Mesendoderm (in vitro differentiated cells): ENCODE data around the gene SCAMP2.

ENCODE experiments used
- DNase-seq: peaks from one replicate; pipeline ENCODE4 v3.0.0; 2013
- H2AK5ac ChIP-seq: 2 replicates; pipeline ENCODE4 v1.6.1; 2013; ENCODE audit warnings: low read length, inconsistent platforms
- H2BK120ac ChIP-seq: 2 replicates; pipeline ENCODE4 v1.6.1; 2013; ENCODE audit warnings: low read depth, mild to moderate bottlenecking, low read length, moderate library complexity, mixed read lengths
- H2BK15ac ChIP-seq: replicated peaks from 2 replicates; pipeline ENCODE4 v1.6.1; 2013; ENCODE audit warnings: low read depth, mild to moderate bottlenecking, moderate library complexity
- H2BK5ac ChIP-seq: 2 replicates; pipeline ENCODE4 v1.6.1; 2013; ENCODE audit warnings: low read length, inconsistent platforms
- H3K18ac ChIP-seq: 2 replicates; pipeline ENCODE4 v1.6.1; 2013; ENCODE audit warnings: mild to moderate bottlenecking, low read length, mixed read lengths
- H3K23ac ChIP-seq: one replicate; pipeline ENCODE4 v1.6.1; 2013; ENCODE audit warnings: low read length
- H3K27ac ChIP-seq: 2 replicates; pipeline ENCODE4 v1.5.1; 2013; ENCODE audit warnings: low read depth, mild to moderate bottlenecking, inconsistent platforms, low read length, moderate library complexity
- H3K27me3 ChIP-seq: 2 replicates; pipeline ENCODE4 v1.6.1; 2013; ENCODE audit warnings: low read length, control low read depth, mild to moderate bottlenecking, inconsistent platforms; ENCODE audit not compliant: insufficient read depth, poor library complexity
- H3K36me3 ChIP-seq: 2 replicates; pipeline ENCODE4 v1.6.1; 2013; ENCODE audit warnings: low read length, inconsistent platforms; ENCODE audit not compliant: control insufficient read depth, insufficient read depth
- H3K4ac ChIP-seq: one replicate; pipeline ENCODE4 v1.6.1; 2013; ENCODE audit warnings: low read depth, mild to moderate bottlenecking, low read length, moderate library complexity
- H3K4me1 ChIP-seq: 2 replicates; pipeline ENCODE4 v1.6.1; 2013; ENCODE audit warnings: low read depth, low read length, inconsistent platforms; ENCODE audit not compliant: control insufficient read depth
- H3K4me2 ChIP-seq: 2 replicates; pipeline ENCODE4 v1.6.1; 2013; ENCODE audit warnings: low read length
- H3K4me3 ChIP-seq: 2 replicates; pipeline ENCODE4 v1.5.1; 2013; ENCODE audit warnings: mild to moderate bottlenecking, low read length
- H3K56ac ChIP-seq: one replicate; pipeline ENCODE4 v1.6.1; 2013; ENCODE audit warnings: low read length
- H3K79me1 ChIP-seq: 2 replicates; pipeline ENCODE4 v1.6.1; 2013; ENCODE audit warnings: low read length, inconsistent platforms
- H3K79me2 ChIP-seq: 2 replicates; pipeline ENCODE4 v1.6.1; 2013; ENCODE audit warnings: mild to moderate bottlenecking, low read length; ENCODE audit not compliant: control insufficient read depth, insufficient read depth
- H3K9ac ChIP-seq: 2 replicates; pipeline ENCODE4 v1.6.1; 2013; ENCODE audit warnings: low read length, inconsistent platforms
- H4K5ac ChIP-seq: one replicate; pipeline ENCODE4 v1.6.1; 2013; ENCODE audit warnings: low read length
- H4K8ac ChIP-seq: one replicate; pipeline ENCODE4 v1.6.1; 2013; ENCODE audit warnings: low read depth, mild to moderate bottlenecking, control low read depth, low read length, moderate library complexity
- WGBS: extraction: QIAGEN DNeasy Blood & Tissue Kit; methylation state at CpG from one replicate; pipeline ENCODE4 v1.1.7; 2013; ENCODE audit warnings: low lambda C conversion rate, missing lambda C conversion rate; ENCODE audit not compliant: insufficient coverage; ENCODE audit errors: extremely low coverage; 5-methylcytosine and 5-hydroxymethylcytosine counted together

Gene SCAMP2

DNA sequence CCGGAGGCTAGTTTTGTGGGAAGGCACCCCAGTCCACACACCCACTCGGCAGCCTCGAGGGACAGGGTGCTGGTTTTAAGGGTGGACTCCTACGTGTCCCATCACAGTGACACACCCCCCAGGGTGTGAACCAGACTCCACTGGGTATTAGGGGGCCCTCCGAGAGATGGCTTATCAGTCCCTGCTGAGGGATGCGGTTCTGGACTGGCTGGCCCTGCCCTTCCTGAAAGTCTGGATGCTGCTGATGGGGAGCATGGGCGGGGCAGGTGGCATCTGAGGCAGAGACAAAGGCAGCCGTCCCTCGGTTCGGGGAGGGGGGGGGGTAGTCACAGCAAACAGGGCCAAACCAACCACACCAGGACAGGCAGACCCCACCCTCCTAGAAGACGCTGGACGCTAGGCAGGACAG lies 29.3 kb downstream of the SCAMP2 start:
- peak overlapping the region; percentile 45 for H2AK5ac ChIP-seq
- peak overlapping the region; percentile 39 for H4K8ac ChIP-seq
- no peak overlapping the region for H3K4ac ChIP-seq
- H3K4me2 ChIP-seq, result no peak overlapping the region
- peaks cover 3% of the 10 kb centered on the region for H3K4me1 ChIP-seq
- peak overlapping the region; percentile 49 for H4K5ac ChIP-seq
- H2BK15ac ChIP-seq, result no peak overlapping the region
- no peaks in the 10 kb centered on the region for H3K79me2 ChIP-seq
- H3K79me1 ChIP-seq, result no peaks in the 10 kb centered on the region
- H2BK5ac ChIP-seq, result no peak overlapping the region
- WGBS, result no CpG with 5 or more reads among the region's 12 CpGs
- H2BK120ac ChIP-seq, result no peak overlapping the region
- peak overlapping the region; percentile 85 for H3K9ac ChIP-seq
- no peak overlapping the region for H3K23ac ChIP-seq
- no peak overlapping the region for H3K4me3 ChIP-seq
- H3K27me3 ChIP-seq, result no peaks in the 10 kb centered on the region
- peak overlapping the region; percentile 93 for H3K56ac ChIP-seq
- H3K27ac ChIP-seq, result no peak overlapping the region
- no peak for DNase-seq
- H3K36me3 ChIP-seq, result no peaks in the 10 kb centered on the region
- H3K18ac ChIP-seq, result no peak overlapping the region

DNA sequence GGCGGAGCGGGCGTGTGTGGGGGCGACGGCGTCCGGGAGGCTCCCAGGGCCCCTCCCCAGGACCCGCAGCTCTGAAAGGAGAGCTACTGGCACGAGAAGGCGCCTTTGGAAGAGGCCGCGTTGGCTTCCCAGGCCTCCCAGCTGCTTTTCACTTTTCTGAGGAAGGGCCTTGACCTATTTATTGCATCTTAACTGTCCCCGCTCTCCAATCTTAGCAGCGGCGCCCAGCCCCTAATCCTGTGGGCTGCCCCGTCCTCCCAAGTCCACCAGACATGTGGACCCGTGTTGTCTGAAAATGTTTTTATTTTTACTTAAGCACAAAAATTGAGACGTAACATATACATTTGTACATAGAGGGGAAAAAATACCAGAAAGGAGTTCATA lies 29.7 kb downstream of the SCAMP2 start:
- no CpG with 5 or more reads among the region's 18 CpGs for WGBS
- Histone ChIP-seq H2BK5ac (peak overlapping the region; percentile 76), H3K27ac (peak overlapping the region; percentile 75)

DNA sequence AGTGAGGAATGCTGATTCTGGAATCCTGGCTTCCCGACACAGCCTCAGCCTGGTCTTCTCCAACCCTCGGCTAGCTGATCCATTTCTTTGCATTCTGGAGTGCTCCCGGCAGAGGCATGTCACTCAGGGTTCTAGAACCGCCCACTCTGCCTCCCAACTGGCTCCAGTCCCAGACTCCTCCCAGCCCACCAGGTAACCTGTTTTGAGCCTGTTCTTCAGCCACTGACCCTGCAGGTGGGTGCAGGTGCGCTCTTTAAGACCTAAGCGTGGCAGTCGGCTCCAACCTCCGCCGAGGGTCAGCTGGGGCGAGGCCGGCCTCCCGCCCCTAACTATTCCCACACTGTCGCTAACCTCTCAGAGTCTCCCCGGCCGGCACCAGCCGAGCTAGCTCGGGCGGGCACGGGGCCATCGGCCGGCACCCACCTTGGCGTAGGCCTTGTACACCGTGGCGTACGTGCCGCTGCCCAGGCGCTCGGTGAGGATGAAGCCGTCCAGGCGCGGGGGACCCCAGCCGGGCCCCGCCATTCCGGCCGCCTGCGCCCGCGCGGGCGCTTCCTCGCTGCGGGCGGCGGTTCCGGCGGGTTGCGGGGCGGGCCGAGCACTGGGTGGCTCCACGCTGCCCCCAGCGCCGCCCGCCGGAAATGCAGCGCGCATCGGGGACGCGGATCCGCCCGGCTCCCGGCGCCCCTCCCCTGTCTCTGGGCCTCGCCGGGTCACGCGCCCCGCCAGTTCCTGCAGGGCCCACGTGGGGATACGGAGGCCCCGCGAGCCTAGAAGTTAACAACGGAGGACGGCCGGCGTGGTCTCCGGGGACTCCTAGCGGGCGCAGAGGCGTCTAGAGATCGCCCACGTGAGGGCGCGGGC lies 30.4 kb downstream of the SCAMP2 start, which contains the start of gene ULK3:
Gene ULK3, minus strand, starts transcription at position 576 of the 864 bp plus-strand sequence. Its CDS starts 51 bp downstream, at position 525.
- Histone ChIP-seq H3K56ac (peak within 1 kb of the TSS; percentile 98), H4K8ac (peak within 1 kb of the TSS; percentile 39), H3K36me3 (no peaks in the 10 kb centered on the region), H3K4me2 (peak within 1 kb of the TSS; percentile 91), H2BK5ac (peak within 1 kb of the TSS; percentile 76), H3K9ac (peak within 1 kb of the TSS; percentile 91), H2AK5ac (no peak within 1 kb of the TSS), H3K23ac (peak within 1 kb of the TSS; percentile 45), H3K27ac (peak within 1 kb of the TSS; percentile 75), H3K27me3 (no peaks in the 10 kb centered on the region), H4K5ac (no peak within 1 kb of the TSS), H3K4me1 (peaks cover 3% of the 10 kb centered on the region), H2BK15ac (no peak within 1 kb of the TSS), H3K4me3 (peak within 1 kb of the TSS; percentile 74), H3K79me2 (no peaks in the 10 kb centered on the region), H3K4ac (peak within 1 kb of the TSS; percentile 79), H3K79me1 (no peaks in the 10 kb centered on the region), H3K18ac (peak within 1 kb of the TSS; percentile 75), H2BK120ac (no peak within 1 kb of the TSS)
- no CpG with 5 or more reads among the region's 84 CpGs for WGBS
- DNase-seq, result peak; percentile 97

More for the DNA sequence above, 29.7 kb downstream of the SCAMP2 start:
- peak overlapping the region; percentile 54 for H3K18ac ChIP-seq
- no peaks in the 10 kb centered on the region for H3K27me3 ChIP-seq
- H2AK5ac ChIP-seq, result no peak overlapping the region
- peaks cover 3% of the 10 kb centered on the region for H3K4me1 ChIP-seq
- H4K5ac ChIP-seq, result no peak overlapping the region
- peak overlapping the region; percentile 45 for H3K23ac ChIP-seq
- no peak overlapping the region for H2BK120ac ChIP-seq
- peak overlapping the region; percentile 83 for H3K4me2 ChIP-seq
- peak overlapping the region; percentile 33 for H3K4me3 ChIP-seq
- H2BK15ac ChIP-seq, result no peak overlapping the region
- peak overlapping the region; percentile 39 for H4K8ac ChIP-seq
- no peak for DNase-seq
- H3K79me1 ChIP-seq, result no peaks in the 10 kb centered on the region
- H3K9ac ChIP-seq, result peak overlapping the region; percentile 85
- H3K36me3 ChIP-seq, result no peaks in the 10 kb centered on the region
- H3K4ac ChIP-seq, result peak overlapping the region; percentile 79
- H3K56ac ChIP-seq, result peak overlapping the region; percentile 93
- no peaks in the 10 kb centered on the region for H3K79me2 ChIP-seq

DNA sequence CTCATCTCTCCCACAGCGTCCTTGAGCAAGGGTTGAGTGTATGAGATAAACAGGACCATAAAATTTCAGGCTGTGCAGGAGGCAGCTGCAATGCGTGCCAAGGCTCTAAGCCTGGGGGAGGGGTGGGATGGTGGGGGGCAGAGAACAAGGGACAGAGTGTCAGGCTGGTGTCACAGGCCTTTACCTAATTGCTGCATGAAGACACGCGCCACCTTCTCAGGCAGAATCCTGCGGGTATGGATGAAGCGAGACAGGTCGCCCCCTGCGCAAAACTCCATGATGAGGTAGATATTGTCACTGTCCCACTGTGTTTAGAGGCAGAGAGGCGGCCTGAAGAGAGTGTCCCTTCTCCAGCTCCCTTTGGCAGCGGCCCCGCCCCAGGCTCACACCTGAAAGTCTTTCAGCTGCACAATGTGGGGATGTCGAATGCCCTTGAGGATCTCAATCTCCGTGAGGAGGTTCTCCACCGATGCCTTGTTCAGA lies 31.2 kb downstream of the SCAMP2 start:
- no peaks in the 10 kb centered on the region for H3K36me3 ChIP-seq

DNA sequence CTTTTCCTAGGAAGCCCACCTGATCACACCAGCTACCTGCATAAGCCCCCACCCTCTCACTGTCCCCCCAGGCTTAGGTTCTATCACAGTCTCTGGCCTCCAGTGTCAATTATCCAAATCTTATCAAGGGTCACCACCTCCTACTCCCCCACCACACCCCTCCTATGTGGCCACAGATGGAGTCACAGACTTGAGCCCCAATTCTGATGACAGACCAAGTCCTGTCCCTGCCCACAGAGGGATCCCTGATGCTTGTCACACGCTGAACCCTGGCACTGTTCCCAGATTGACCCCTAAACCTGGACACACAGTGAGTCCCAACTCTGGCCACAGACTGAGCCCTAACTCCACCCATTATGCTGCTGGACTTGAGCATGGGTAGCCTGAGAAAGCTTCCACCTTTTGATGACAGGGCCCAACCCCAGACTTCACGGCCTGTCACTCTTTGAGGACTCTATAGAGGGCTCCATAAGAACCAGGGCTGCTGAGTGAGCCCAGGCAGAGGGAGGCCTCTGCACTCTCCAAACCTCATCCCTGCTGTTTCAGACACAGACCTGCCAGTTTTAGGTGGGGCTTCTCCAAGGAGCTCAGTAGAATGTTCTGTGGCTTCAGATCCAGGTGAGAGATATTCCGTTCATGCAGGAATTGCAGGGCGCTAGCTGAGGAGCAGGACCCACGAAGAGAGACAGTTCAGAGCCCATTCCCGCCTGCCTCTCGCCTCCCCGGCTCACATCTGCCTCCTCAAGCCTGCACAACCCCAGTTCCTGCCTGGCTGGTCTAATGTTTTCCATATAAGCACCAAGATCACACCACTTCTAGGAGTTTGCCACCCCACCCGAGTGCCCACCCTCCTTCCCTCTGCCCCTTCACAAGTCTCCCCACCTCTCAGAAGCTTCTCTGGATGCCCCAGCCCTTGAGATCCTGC lies 32.1 kb downstream of the SCAMP2 start:
- Histone ChIP-seq H3K79me1 (no peaks in the 10 kb centered on the region), H4K5ac (no peak overlapping the region), H2BK120ac (no peak overlapping the region), H3K4me3 (no peak overlapping the region), H2AK5ac (no peak overlapping the region), H2BK5ac (no peak overlapping the region), H3K23ac (no peak overlapping the region), H3K4me2 (no peak overlapping the region), H3K4ac (no peak overlapping the region), H3K79me2 (no peaks in the 10 kb centered on the region), H3K36me3 (no peaks in the 10 kb centered on the region), H3K4me1 (peaks cover 3% of the 10 kb centered on the region), H3K18ac (no peak overlapping the region), H3K9ac (no peak overlapping the region), H3K27me3 (no peaks in the 10 kb centered on the region), H3K56ac (no peak overlapping the region), H4K8ac (no peak overlapping the region), H3K27ac (no peak overlapping the region), H2BK15ac (no peak overlapping the region)
- WGBS, result no CpG with 5 or more reads among the region's 9 CpGs
- DNase-seq, result no peak

More for the DNA sequence above, 31.2 kb downstream of the SCAMP2 start:
- Histone ChIP-seq H3K27me3 (no peaks in the 10 kb centered on the region), H4K5ac (no peak overlapping the region), H2BK5ac (no peak overlapping the region), H3K23ac (no peak overlapping the region), H3K27ac (no peak overlapping the region), H3K4ac (no peak overlapping the region), H3K18ac (no peak overlapping the region), H3K9ac (peak overlapping the region; percentile 36), H3K56ac (peak overlapping the region; percentile 78), H4K8ac (no peak overlapping the region), H3K4me3 (no peak overlapping the region), H3K4me2 (peak overlapping the region; percentile 28), H2AK5ac (no peak overlapping the region), H3K4me1 (peaks cover 3% of the 10 kb centered on the region), H2BK15ac (no peak overlapping the region), H2BK120ac (no peak overlapping the region), H3K79me1 (no peaks in the 10 kb centered on the region), H3K79me2 (no peaks in the 10 kb centered on the region)
- WGBS, result no CpG with 5 or more reads among the region's 14 CpGs
- no peak for DNase-seq
